Amniotic epithelial cell (primary cell): Measurements from ENCODE around the gene TOP2B.

ENCODE experiments used
- DNase-seq: peaks from one replicate; pipeline ENCODE4 v3.0.0-alpha.2; 2010; ENCODE audit warnings: low read depth

Gene TOP2B

GRCh38 chr3:25584011-25584789 is 80.5 kb downstream of the TOP2B start:
- DNase-seq = no peak

- DNase-seq = no peak
Measured at GRCh38 chr3:25583343-25583742, 81.4 kb downstream of the TOP2B start.

- DNase-seq = peak; percentile 92
Measured at GRCh38 chr3:25582242-25582641, 82.5 kb downstream of the TOP2B start.

GRCh38 chr3:25581823-25582222 is 82.9 kb downstream of the TOP2B start:
- DNase-seq = no peak

- DNase-seq = no peak
Measured at GRCh38 chr3:25581335-25581734, 83.4 kb downstream of the TOP2B start.

GRCh38 chr3:25580534-25580933 is 84.2 kb downstream of the TOP2B start:
- no peak for DNase-seq

GRCh38 chr3:25578059-25578458 is 86.6 kb downstream of the TOP2B start:
- DNase-seq = no peak

GRCh38 chr3:25576831-25577454 is 87.8 kb downstream of the TOP2B start:
- DNase-seq = no peak

- no peak for DNase-seq
Measured at GRCh38 chr3:25576146-25576545, 88.6 kb downstream of the TOP2B start.

GRCh38 chr3:25575001-25575400 is 89.7 kb downstream of the TOP2B start:
- DNase-seq = no peak

- DNase-seq = no peak
Measured at GRCh38 chr3:25574172-25574765, 90.4 kb downstream of the TOP2B start.

- DNase-seq = peak; percentile 42
Measured at GRCh38 chr3:25573386-25574171, 91.1 kb downstream of the TOP2B start.

GRCh38 chr3:25572919-25573385 is 91.8 kb downstream of the TOP2B start:
- peak; percentile 86 for DNase-seq

GRCh38 chr3:25572336-25572735 is 92.4 kb downstream of the TOP2B start:
- DNase-seq = no peak

- no peak for DNase-seq
Measured at GRCh38 chr3:25571285-25571684, 93.4 kb downstream of the TOP2B start.

- DNase-seq = no peak
Measured at GRCh38 chr3:25568525-25569078, 96.1 kb downstream of the TOP2B start.

GRCh38 chr3:25567806-25568524 is 96.7 kb downstream of the TOP2B start:
- DNase-seq = no peak

- DNase-seq = no peak
Measured at GRCh38 chr3:25567388-25567787, 97.3 kb downstream of the TOP2B start.

GRCh38 chr3:25566358-25566920 is 98.3 kb downstream of the TOP2B start:
- no peak for DNase-seq

- no peak for DNase-seq
Measured at GRCh38 chr3:25565807-25566206, 98.9 kb downstream of the TOP2B start.

GRCh38 chr3:25564075-25564474 is 100.6 kb downstream of the TOP2B start:
- no peak for DNase-seq
